NCI-H2107 (cell line): Measurements from ENCODE around the gene AFF3.
"Not testable (repeated sequence)": the region's sequence is repeated elsewhere in the genome, so short reads cannot be mapped to it uniquely, and the experiment has no call there.

Experiments used
- DNase-seq: peaks from one replicate; lab custom pipeline; 2025; lab: John Stamatoyannopoulos, UW

Gene AFF3

DNA sequence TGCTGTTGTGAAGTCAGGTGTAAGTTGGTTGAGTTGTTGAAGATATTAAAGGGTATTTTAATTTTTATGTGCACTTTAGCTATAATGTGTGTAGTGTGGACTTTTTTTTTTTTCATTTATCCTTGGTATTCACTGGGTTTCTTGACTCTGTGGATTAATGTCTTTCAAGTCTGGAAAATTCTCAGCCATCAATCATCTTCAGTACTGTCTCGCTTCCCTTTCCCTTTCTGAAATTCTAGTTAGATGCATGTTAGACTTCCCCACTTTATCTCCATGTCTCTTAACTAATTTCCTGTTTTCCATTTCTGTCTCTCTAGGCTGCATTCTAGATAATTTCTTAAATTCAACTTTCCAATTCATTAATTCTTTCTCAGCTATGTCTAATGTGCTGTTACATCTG is 404.9 kb downstream of the AFF3 start:
- DNase-seq = no peak

DNA sequence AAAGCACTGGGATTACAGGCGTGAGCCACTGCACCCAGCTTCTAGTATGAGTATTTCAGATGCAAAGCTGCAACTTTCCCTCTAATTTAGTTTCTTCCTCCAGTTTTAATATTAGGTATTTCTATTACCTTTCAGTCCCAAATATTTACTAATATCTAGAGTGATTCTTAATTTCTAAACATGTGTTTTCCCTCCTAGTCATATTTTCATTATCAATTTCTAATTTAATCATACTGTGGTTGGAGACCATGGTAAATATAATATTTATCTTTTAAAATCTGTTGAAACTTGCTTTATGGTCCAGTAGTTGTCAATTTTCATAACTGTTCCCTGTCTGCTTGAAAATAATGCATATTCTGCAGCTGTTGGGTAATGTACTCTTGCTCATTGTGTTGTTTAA is 406.6 kb downstream of the AFF3 start:
- no peak for DNase-seq

DNA sequence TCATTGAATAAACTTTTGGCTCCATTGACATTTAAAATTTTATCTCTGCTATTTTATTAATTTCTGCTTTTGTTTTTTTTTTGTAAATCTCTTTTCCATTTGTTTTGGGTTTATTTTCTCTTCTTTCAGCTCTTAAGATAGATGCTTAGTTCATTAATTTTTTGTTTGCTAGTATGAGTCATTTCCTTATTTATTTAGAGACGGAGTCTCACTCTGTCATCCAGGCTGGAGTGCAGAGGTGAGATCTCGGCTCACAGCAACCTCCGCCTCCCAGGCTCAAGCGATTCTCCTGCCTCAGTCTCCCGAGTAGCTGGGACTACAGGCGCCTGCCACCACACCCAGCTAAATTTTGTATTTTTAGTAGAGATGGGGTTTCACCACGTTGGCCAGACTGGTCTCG is 407.1 kb downstream of the AFF3 start:
- not testable (repeated sequence) for DNase-seq

DNA sequence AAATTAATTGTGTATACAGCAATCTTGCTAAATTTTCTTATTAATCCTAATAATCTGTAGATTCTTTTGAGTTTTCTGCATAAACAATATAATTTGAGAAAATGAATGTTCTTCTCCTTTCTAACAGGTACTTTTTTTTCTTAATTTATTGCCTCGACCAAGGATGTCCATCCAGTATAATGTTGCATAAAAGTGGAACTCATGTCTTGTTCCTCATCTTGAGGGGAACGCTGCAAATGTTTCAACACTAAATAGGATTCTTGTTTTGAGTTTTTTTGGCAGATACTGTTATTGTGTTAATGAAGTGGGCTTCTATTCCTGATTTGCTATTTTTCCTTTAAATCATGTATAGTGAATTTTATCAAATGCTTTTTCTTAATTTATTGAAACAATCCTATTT is 408.2 kb downstream of the AFF3 start:
- DNase-seq = no peak

DNA sequence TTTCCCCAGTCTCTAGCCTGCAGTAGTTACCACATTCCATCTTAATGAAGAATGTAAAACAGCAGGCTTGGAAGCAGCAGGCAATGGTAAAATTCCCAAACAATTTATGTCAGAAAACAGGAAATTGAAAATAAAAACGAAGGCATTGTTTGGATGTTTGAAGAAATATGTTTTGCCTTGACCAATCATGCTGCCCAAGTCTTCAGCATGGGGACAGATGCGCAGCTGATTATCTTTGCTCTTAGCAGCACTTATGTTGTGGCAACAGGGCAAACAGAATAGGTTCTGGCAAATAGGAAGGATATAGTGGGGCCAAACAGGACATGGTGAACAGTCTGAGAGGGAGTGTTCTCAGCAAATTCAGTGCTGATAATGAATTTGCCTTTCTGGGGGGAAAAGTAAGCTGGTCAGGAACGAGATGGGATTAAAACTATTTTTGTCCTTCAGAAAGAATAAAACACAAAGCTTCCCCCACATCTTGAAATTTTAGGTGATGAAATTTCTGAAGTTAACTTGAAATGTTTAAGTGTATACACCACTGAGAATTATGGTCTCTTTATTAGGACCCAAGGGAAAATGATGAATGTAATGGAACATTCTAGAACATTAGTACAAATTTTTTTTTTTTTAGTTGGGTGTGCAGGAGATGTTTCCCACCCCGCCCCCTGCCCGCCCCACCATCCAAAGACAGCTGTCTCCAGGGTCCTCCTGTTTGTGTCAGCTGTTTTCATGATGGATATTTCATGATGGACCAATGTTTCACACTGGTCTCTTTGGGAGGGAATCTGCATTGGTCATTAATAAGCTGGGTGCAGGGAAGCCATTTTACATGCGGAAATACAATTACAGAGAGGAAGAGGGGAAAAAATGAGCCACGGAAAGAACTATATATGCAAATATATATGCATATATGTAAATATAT is 413.0 kb downstream of the AFF3 start:
- no peak for DNase-seq

DNA sequence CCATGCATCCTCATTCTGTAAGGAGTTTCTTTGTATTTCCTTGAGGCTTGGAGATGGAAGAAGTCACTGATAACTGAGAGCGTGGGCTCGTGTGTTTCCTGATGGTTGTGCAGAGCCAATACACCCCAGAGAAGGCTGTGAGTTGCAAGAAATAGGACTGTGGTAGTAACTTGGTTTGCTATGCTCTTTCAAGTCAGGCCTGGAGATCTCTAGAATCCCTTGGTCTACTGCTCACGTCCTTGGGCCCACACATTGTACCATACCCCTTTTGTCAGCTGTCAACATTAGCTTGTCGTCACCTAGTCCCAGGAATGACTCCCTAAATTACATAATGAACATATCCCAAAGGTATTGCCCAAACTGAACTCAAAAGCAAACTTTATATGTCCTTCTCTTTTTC is 414.2 kb downstream of the AFF3 start:
- DNase-seq = no peak

DNA sequence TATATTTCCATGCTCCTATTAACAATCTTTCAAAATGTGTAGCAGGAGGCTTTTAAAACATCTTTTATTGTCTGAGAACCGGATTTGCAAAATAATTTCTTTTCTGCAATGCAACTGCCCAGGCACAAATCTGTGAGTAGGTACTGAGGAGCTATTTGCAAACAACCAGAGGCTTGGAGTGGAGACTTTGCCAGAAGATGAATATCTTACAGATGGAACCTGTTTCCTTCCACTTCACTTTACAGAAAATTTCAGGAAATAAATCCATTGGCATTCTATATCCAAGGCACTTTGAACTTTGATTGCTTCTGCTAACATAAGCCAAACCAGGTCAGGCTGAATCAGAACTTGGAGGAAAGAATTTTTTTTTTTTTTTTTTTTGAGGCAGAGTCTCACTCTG is 415.2 kb downstream of the AFF3 start:
- DNase-seq = no peak

DNA sequence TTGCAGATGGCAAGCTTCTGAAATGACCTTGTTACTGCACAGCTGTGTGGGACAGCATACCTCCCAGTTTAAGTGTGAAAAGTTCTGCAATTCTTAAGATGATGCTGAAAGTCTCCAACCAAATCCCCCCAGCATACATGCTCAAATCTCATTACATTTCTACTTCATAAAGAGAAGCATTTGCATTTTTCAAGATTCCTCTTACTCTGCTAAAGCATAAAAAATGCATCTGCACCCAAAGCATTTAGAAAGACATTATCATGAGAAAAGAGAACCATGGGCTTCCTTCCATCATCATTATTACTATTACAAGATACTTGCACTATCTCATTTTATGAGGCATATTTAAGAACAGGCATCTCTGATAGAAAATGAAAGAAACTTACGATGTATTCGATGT is 415.7 kb downstream of the AFF3 start:
- no peak for DNase-seq

DNA sequence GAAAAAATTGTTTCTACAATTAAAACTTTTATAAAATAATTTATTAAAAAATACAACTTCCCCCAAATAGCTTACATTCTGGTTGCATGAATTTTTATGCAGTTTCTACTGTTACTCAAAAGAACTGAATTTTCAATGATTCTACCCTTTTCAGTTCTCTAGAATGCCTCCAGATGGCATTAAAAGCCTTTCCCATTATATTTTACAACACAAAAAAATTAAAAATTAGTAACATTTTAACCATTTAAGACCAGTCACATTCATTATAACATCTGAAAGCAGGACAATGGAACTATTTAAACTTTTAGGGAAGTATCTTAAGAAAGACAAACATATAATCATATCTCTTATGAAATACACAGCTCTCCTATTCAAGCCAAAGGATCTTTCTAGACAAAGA is 416.6 kb downstream of the AFF3 start:
- DNase-seq = no peak

DNA sequence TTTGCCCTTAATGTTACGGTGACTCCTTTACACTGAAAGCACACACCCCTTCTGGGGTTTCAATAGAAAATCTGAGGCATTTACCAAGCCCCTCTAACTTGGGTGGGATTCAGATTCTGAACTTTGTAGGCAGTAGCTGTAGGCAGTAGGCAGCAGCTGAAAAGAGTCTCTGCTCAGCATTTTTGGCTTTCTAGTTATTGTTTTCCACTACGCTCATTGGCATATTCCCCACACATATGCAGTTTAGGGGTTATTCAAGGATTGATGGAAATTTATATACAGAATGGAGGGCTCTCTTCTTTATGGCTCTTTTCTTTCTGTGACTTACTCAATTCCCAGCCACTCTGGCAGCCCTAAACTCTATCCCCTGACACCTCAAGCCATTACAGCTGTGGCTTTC is 419.9 kb downstream of the AFF3 start:
- DNase-seq = no peak

DNA sequence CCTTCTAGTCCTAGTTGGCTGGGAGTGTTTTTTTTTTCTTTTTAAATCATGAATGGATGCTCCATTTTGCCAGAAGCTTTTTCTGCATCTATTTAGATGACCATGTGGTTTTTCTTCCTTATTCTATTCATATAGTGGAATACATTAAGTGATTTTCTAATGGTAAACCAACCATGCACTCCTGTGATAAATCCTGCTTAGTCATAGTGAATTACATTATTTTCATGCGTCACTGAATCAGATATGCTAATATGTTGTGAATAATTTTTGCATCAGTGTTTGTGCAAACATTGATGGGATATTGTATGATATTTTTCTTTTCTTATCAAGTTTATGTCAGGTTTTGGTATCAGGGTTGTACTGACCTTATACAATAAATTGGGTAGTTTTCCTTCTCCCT is 423.3 kb downstream of the AFF3 start:
- DNase-seq = no peak

DNA sequence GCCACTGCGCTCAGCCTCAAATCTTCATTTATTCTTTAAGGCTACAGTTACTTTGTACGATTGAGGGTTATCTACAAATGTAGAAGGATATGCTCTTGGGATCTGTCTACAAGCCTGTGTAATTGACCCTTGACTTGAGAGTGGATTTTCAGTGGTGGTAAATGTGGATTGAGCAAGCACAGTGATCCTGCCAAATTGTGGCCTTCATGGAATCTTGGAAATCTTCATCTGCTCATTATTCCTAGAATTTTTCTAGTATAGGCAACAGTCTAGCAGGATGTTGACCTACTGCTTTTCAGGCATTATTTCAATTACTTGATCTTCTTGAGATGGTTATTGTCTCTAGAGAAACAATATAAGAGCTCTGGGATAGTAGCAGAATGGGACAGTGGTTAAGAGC is 426.4 kb downstream of the AFF3 start:
- DNase-seq = no peak

DNA sequence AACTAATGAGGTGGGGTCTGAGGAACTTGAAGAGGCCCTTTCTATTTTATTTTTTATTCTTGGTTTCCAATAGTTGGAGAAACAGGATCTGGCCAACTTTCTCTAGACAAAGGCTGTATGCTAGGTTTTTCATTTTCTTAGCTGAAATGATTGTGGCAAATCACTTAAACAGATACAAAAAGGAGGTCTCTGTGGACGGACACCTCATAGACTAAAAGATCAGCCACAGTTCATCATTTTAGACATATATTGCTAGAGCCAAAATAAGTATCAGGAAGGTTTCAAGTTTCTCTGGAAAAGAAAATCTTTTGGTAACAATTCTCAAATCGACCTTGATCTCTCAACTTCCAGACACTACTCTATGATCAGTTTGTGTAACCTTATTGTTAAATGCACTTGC is 428.0 kb downstream of the AFF3 start:
- DNase-seq = no peak

DNA sequence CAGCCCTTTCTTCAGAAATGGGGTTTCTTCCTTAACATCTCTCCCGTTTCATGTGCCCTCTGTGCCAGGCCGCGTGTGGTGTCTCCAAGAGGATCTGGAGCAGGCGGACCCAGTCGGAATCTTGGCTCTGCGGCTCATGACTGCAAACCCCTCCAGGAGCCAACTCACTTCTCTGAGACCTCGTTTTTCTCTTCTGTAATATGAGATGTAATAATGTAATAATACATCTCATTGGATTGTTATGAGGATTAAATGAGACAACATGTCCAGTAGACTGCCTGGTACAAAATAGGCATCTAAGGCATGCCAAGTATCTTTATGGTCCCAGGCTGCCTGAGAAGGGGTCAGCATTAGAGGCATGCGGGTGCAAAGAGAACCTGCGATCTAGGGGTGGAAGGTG is 431.2 kb downstream of the AFF3 start:
- no peak for DNase-seq

DNA sequence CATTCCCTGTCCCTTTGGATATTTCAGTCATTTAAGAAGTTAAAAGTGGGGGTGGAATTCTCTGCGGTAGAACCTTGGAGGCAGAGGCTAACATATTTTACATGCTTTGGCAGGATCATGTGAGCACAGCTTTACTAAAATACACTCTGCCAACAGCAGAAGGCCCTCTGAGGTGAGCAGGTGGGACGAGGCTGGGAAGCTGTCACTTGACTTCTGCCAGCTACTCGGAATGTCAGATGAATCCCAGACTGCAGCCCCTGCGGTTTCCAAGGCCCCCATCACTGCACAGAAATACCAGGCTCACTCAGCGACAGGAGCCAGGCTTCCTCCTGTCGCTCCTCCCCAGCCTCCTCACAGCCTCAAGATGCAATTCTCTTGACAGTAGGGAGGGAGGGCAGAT is 431.7 kb downstream of the AFF3 start:
- DNase-seq = no peak

DNA sequence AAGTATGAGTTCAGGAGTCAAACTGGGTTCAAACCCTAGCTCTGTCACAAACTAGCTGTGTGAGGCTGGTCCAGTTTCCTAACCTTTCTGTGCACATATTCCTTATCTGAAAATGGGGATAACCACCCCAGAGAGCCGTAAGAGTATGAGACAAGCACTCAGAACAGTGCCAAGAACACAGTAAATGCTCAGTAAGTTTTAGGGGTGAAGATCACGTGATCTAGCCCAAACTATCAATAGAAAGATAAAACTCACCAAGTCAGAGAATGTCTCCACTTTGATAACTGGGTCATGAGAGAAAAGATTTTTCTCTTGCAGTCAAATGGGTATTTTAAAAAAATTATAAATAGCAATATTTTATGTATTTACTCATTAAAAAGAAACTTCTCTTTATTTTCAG is 433.2 kb downstream of the AFF3 start:
- DNase-seq = no peak

DNA sequence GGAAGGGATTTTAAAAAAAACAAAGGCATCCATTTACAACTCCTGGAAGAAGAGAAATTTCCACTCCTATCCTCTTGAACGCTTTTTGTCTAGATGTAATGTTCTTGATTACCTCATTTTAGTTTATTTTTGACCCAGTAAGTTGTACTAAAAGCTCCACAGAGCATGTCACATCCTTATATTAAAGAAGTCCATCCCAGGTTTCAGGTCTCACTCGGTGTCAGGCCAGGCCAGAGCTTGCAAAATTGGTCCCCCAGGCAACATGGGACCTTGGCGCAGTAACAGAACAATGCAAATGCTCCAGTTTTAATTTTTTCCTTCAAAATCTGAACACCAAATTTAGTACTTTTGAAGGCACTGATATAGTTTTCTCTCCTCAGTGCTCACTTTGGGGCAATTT is 434.2 kb downstream of the AFF3 start:
- no peak for DNase-seq

DNA sequence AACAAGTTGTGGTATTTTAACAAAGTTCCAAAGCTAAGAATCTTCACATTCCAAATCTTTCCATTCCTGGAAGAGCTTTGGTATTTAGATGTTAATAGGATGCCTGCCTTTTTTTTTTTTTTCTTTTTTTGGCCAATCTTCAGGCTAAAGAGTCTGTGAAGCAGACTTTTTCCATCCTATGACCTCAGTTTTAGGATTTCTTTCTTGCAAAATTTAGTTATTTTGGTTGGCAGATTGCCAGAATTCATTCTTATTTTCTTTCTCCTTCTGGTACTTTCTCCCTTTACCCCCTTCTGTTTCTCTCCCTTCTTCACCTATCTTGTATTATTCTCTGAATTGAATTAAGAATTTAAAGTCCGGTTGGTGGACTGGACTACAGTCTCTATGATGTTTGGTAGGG is 434.8 kb downstream of the AFF3 start:
- no peak for DNase-seq

DNA sequence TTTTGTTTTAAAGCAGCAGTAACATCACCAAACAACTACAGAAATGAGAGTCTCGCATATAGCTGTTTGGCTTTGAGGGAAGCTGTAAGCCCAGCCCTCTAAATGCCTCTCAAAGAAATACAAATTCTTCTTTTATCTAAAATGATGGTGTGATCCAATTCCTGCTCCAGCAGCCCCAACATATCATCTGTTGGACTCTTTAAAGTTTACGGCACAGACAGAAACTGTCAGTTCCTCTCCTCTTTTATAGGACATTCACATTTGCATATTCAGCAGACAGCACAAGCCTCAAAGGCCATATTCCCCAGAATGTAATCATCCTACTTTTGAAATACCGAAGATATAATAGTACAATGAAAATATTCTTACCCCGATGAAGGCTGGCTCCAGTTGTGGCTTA is 435.7 kb downstream of the AFF3 start:
- no peak for DNase-seq

DNA sequence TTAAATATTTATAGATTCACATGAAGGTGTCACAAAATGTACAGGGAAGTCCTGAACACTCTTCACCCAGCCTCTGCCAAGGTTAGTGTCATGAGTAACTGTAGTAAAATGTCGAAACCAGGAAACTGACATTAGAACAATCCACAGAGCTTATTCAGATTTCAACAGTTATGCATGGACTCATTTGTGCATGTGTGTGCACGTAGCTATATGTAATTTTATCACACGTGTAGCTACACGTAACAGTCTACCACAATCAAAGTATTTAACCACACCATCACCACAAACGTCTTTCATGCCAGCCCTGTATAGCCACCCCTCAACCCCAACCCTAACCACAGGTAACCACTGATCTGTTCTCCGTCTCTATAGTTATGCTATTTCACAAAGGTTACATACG is 440.9 kb downstream of the AFF3 start:
- no peak for DNase-seq

DNA sequence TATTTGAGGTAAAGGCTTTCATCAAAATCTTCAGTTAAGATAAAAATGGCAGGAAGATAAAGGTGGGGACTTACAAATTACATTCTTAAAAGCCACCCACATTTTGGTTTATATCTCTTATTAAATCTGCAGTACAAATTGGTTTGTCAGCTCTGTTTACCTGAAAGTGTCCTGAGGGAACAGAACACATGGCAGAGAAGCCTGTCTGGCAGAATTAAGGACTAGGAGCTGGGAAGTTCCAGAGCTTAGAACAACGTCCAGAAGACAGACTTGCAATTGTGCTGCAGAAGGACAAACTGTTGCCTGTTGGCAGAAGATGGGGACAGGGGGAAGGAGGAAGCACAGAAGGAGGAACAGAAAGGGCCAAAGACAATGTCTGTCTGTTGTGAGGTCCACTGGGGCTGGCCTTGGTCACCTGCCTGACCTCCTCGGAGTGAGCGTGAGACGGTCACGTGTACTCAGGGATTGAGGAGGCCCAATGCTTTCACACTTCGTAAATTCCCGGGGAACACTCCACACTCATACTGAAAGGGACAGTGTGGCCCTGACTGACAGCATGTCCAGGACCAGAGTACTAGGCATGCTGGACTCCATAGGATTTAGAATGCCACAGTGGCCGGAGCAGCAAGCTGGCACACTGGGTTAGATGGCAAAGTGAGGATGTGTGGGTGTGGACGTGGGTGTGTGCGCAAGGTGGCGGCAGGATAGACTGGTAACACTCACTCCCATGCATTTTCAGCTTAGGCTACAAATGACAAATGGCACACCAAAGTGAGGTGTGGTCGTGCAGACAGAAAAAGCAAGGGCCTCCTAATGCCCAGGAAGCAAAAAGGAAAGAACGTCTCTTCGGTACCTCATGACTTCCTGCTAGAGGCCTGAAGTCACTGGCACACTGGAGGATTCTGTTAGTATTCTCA is 441.6 kb downstream of the AFF3 start:
- no peak for DNase-seq

DNA sequence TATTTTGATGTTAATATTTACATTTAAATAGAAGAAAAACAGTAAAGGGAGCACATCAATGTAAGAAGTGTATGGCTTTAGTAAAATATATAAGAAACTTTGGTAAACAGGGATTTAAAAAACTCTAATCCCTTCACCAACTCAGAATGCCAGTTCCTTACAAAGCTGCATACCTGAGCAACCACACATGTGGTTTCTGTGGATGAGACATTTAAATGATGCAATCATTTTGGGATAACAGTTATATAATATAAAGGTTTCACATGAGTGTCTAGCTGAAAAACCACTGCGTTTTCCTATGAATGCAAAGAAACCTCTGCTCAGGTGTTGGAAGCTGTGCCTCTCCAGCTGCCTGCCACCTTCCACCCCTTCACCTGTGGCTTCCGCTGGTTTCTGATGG is 443.5 kb downstream of the AFF3 start:
- DNase-seq = no peak
